Endothelial cell (in vitro differentiated cells): ENCODE results near the gene SH3RF3. TPM values are rescaled to one million over a fixed set of nuclear protein-coding genes. Genes with fewer than 3 reads are reported as not detected.

Experiments used
- DNase-seq: peaks from one replicate; pipeline ENCODE4 v3.0.0; 2021; ENCODE audit warnings: low spot score
- H3K27ac Mint-ChIP-seq: one replicate; pipeline ENCODE4 v1.8.0; 2021; ENCODE audit warnings: mixed read lengths, inconsistent platforms; ENCODE audit not compliant: unreplicated experiment
- H3K27me3 Mint-ChIP-seq: one replicate; pipeline ENCODE4 v1.8.0; 2021; ENCODE audit warnings: mild to moderate bottlenecking, moderate library complexity, mixed read lengths, inconsistent platforms; ENCODE audit not compliant: unreplicated experiment
- H3K36me3 Mint-ChIP-seq: one replicate; pipeline ENCODE4 v1.8.0; 2021; ENCODE audit warnings: mild to moderate bottlenecking, low read depth, mixed read lengths, inconsistent platforms; ENCODE audit not compliant: unreplicated experiment
- H3K4me1 Mint-ChIP-seq: one replicate; pipeline ENCODE4 v1.8.0; 2021; ENCODE audit warnings: mild to moderate bottlenecking, mixed read lengths, inconsistent platforms; ENCODE audit not compliant: unreplicated experiment
- H3K4me3 Mint-ChIP-seq: one replicate; pipeline ENCODE4 v1.8.0; 2021; ENCODE audit warnings: mild to moderate bottlenecking, mixed read lengths, inconsistent platforms; ENCODE audit not compliant: unreplicated experiment
- H3K9me3 Mint-ChIP-seq: one replicate; pipeline ENCODE4 v1.8.0; 2021; ENCODE audit warnings: mixed read lengths, inconsistent platforms; ENCODE audit not compliant: unreplicated experiment
- CTCF ChIP-seq: fragments of 200-600 bp; sonication (generic); IDR thresholded peaks from one replicate; pipeline ENCODE4 v1.5.0; 2021; ENCODE audit warnings: antibody characterized with exemption; ENCODE audit not compliant: unreplicated experiment
- total RNA-seq: library from RNA; stranded (reverse); fragmentation: NEBNext Ultra II Directional; extraction: Animal tissue kit (Norgen Biotek cat#: 25700); gene quantifications from one replicate; pipeline ENCODE4 v1.2.1, GENCODE V29; 2021; ENCODE audit not compliant: unreplicated experiment

The SH3RF3 gene
- total RNA-seq, 1 donor from 2014 or later, result 12.8 TPM

GRCh38 chr2:109452318-109453305 lies 323.6 kb downstream of the SH3RF3 start:
- H3K27me3 Mint-ChIP-seq, result no peaks in the 10 kb centered on the region
- H3K4me1 Mint-ChIP-seq, result peaks cover 6% of the 10 kb centered on the region
- no peak for TF ChIP-seq CTCF
- no peaks in the 10 kb centered on the region for H3K9me3 Mint-ChIP-seq
- H3K27ac Mint-ChIP-seq, result peak overlapping the region; percentile 30
- H3K4me3 Mint-ChIP-seq, result no peak overlapping the region
- peaks cover 3% of the 10 kb centered on the region for H3K36me3 Mint-ChIP-seq
- no peak for DNase-seq

- no peak for DNase-seq
- H3K27me3 Mint-ChIP-seq, result no peaks in the 10 kb centered on the region
- no peaks in the 10 kb centered on the region for H3K9me3 Mint-ChIP-seq
Observed at GRCh38 chr2:109453371-109453995, 324.5 kb downstream of the SH3RF3 start.

GRCh38 chr2:109454304-109454703 lies 325.3 kb downstream of the SH3RF3 start:
- no peak overlapping the region for H3K27ac Mint-ChIP-seq
- TF ChIP-seq CTCF, result no peak
- no peaks in the 10 kb centered on the region for H3K27me3 Mint-ChIP-seq
- H3K4me3 Mint-ChIP-seq, result no peak overlapping the region
- H3K36me3 Mint-ChIP-seq, result peaks cover 7% of the 10 kb centered on the region
- DNase-seq, result no peak
- H3K4me1 Mint-ChIP-seq, result peaks cover 6% of the 10 kb centered on the region
- no peaks in the 10 kb centered on the region for H3K9me3 Mint-ChIP-seq

More at GRCh38 chr2:109453371-109453995, 324.5 kb downstream of the SH3RF3 start:
- H3K4me3 Mint-ChIP-seq, result no peak overlapping the region
- H3K27ac Mint-ChIP-seq, result no peak overlapping the region
- peaks cover 6% of the 10 kb centered on the region for H3K4me1 Mint-ChIP-seq
- H3K36me3 Mint-ChIP-seq, result peaks cover 3% of the 10 kb centered on the region
- no peak for TF ChIP-seq CTCF

GRCh38 chr2:109454765-109455394 lies 325.9 kb downstream of the SH3RF3 start:
- no peak for DNase-seq
- Mint-ChIP-seq H3K4me1 (peaks cover 9% of the 10 kb centered on the region), H3K9me3 (no peaks in the 10 kb centered on the region), H3K27ac (no peak overlapping the region), H3K36me3 (peaks cover 7% of the 10 kb centered on the region), H3K27me3 (no peaks in the 10 kb centered on the region), H3K4me3 (no peak overlapping the region)
- no peak for TF ChIP-seq CTCF
